SK-N-SH (cell line): ENCODE results near the gene GOLPH3L. TPM values are rescaled to one million over a fixed set of nuclear protein-coding genes. Genes with fewer than 3 reads are reported as not detected.

ENCODE experiments used
- polyA plus RNA-seq, 3 experiments: library from polyadenylated mRNA; depleted of rRNA; stranded (reverse); fragments of >200 nt; gene quantifications; 2 replicates each; pipeline ENCODE4 v1.2.3, GENCODE V29; 2012
- small RNA-seq, 7 experiments: library from RNA; depleted of rRNA; stranded (forward); fragments of <200 nt; gene quantifications; one replicate each; pipeline ENCODE3, GENCODE V24; 2012

GOLPH3L gene
- polyA plus RNA-seq, 1 of the 3 experiments (the other 2 are of a cell fraction) = 7.8 TPM

Small RNA genes within 50 kb of the gene (small RNA-seq; reads per million reads assigned to genes)
- 0 reads per million in 7 experiments for gene RF00015
- gene RF00561 = 0 reads per million in 7 experiments
- 0 reads per million in 7 experiments for gene RNU6-1042P

Other genes starting within 250 kb of the GOLPH3L start
- gene TARS2, start 209.7 kb downstream of the GOLPH3L start, polyA plus RNA-seq (2012; rRNA removed) = 22.2 and 22.7 TPM in 2 replicates
- gene ECM1, start 189.0 kb downstream of the GOLPH3L start, polyA plus RNA-seq (2012; rRNA removed) = 20.2 and 32.3 TPM in 2 replicates
- 0.50 and 0.72 TPM in 2 replicates for gene FALEC, start 181.4 kb downstream of the GOLPH3L start, polyA plus RNA-seq (2012; rRNA removed)
- gene ADAMTSL4, start 147.7 kb downstream of the GOLPH3L start, polyA plus RNA-seq (2012; rRNA removed) = 2.4 and 3.4 TPM in 2 replicates
- gene MCL1, start 117.5 kb downstream of the GOLPH3L start, polyA plus RNA-seq (2012; rRNA removed) = 110 and 131 TPM in 2 replicates
- gene ENSA, start 67.5 kb downstream of the GOLPH3L start, polyA plus RNA-seq (2012; rRNA removed) = 47.4 and 56.3 TPM in 2 replicates
- gene HORMAD1, start 23.7 kb upstream of the GOLPH3L start, polyA plus RNA-seq (2012; rRNA removed) = not detected in 2 replicates
- gene CTSS, start 68.6 kb upstream of the GOLPH3L start, polyA plus RNA-seq (2012; rRNA removed) = 1.4 and 2.3 TPM in 2 replicates
- gene CTSK, start 111.1 kb upstream of the GOLPH3L start, polyA plus RNA-seq (2012; rRNA removed) = 6.3 and 7.9 TPM in 2 replicates
- 10.9 and 13.7 TPM in 2 replicates for gene ARNT, start 179.4 kb upstream of the GOLPH3L start, polyA plus RNA-seq (2012; rRNA removed)
- gene CTXND2, start 190.0 kb upstream of the GOLPH3L start, polyA plus RNA-seq (2012; rRNA removed) = not detected in 2 replicates
- gene SETDB1, start 229.2 kb upstream of the GOLPH3L start, polyA plus RNA-seq (2012; rRNA removed) = 29.9 and 43.0 TPM in 2 replicates